NT2/D1 (cell line): ENCODE results near the gene IL24.

Experiments
- DNase-seq: peaks from one replicate; pipeline ENCODE4 v3.0.0-alpha.2; 2011; ENCODE audit warnings: low read depth, low spot score
- H3K27me3 ChIP-seq: 2 replicates; pipeline ENCODE4 v1.6.0; 2011; ENCODE audit warnings: mild to moderate bottlenecking; ENCODE audit not compliant: insufficient read length, insufficient read depth
- H3K36me3 ChIP-seq: 2 replicates; pipeline ENCODE4 v1.6.1; 2011; ENCODE audit warnings: mild to moderate bottlenecking, low read length, mixed read lengths; ENCODE audit not compliant: insufficient read depth, insufficient read length
- H3K4me1 ChIP-seq: 2 replicates; pipeline ENCODE4 v1.5.1; 2011; ENCODE audit not compliant: insufficient read depth, insufficient read length
- H3K4me3 ChIP-seq: 2 replicates; pipeline ENCODE4 v1.5.1; 2011; ENCODE audit warnings: low read depth; ENCODE audit not compliant: insufficient read length
- H3K9ac ChIP-seq: 2 replicates; pipeline ENCODE4 v1.6.0; 2011; ENCODE audit warnings: low read depth; ENCODE audit not compliant: insufficient read length
- H3K9me3 ChIP-seq: 2 replicates; pipeline ENCODE4 v1.5.1; 2011; ENCODE audit warnings: mild to moderate bottlenecking, low read length; ENCODE audit not compliant: insufficient read depth
- SUZ12 ChIP-seq: IDR thresholded peaks from 2 replicates; pipeline ENCODE4 v1.6.1; 2011; ENCODE audit not compliant: insufficient read length, insufficient read depth; ENCODE audit errors: extremely low read depth
- YY1 ChIP-seq: IDR thresholded peaks from 2 replicates; pipeline ENCODE4 v1.6.1; 2011; ENCODE audit not compliant: insufficient read length, insufficient read depth
- ZNF274 ChIP-seq: IDR thresholded peaks from 2 replicates; pipeline ENCODE4 v1.6.1; 2011; ENCODE audit warnings: mild to moderate bottlenecking, low read depth, low read length

IL24 gene

DNA sequence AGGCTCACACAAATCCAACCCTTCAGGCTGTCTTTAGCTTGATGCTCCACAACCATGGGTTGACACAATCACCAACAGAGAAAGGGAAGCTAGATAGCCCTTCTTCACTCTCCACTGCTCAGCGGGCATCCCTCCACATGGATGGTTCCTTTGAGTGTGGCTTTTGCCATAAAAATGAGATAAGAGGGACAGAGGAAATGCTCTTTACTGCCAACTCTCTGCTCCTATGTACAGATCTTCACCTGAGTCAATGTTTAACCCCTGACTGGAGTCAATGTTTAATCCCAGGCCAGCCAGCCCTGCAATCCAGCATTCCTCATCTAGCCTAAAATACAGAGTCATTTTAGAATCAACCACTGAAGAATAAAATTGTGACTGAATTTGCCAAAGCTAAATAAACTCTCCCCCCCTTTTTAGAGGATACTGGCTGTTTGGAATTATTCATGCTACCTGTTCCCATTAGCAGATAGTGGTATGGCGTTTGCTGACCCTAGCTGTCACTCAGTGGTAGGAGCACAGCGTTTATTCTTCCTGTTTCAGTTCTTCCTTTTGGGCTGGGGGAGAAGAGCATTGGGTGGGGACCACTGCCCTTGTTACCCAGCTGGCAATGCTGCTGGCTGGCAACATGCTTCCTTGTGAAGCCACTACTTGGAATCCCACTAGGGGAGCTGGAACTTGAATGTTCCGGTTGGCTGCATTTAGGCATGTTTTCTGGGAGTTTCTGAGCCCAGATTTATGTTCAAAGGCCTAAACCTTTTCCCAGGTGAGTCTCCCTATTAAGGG, 54.3 kb downstream of the IL24 start:
- TF ChIP-seq ZNF274, result no peak
- no peak for TF ChIP-seq YY1
- Histone ChIP-seq H3K4me1 (no peaks in the 10 kb centered on the region), H3K36me3 (no peaks in the 10 kb centered on the region), H3K4me3 (no peak overlapping the region), H3K9me3 (peaks cover 10% of the 10 kb centered on the region; the same call in 1 of the 2 replicates), H3K9ac (no peak overlapping the region), H3K27me3 (peaks cover 1% of the 10 kb centered on the region)
- DNase-seq, result no peak

DNA sequence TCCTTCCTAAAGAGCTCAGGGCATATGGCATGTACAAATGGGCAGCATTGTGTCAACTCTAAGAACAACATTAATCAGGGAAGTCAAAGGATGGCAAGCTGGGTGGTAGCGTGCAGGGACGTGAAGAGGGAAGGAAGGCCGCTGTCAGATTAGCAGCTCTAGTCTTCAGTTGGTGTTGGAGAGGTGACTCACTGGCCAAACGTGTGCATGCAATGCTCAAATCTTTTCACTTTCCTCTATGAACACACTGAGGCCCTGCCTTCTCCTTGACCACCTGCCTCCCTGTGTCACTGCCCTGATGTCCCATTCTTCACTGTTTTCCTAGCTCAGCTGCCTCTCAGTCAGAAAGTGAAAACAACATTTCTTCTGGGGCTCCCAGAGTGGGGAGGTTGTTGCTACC, 54.9 kb downstream of the IL24 start:
- Histone ChIP-seq H3K9ac (no peak overlapping the region), H3K27me3 (peaks cover 4% of the 10 kb centered on the region)

DNA sequence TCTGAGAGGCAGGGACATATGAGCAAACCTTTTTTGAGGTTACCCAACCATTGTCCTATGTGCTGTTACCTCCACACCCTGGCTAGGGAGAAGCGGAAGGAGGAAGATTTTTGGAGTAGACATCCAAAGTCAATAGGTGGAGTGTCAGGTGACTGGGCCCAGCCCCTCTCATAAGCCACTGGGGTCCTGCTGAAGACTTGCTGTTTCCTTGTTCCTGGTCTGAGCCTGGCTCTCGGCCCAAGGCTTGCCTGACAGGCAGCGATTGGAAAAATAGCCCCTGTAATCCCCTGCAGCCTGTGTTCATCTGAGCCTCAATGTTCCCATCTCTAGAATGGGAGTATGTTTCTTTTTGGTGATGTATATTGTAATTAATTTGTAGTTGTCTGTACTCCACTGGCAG, 55.9 kb downstream of the IL24 start:
- Histone ChIP-seq H3K4me1 (no peaks in the 10 kb centered on the region), H3K4me3 (no peak overlapping the region), H3K36me3 (no peaks in the 10 kb centered on the region), H3K9me3 (peaks cover 10% of the 10 kb centered on the region; the same call in 1 of the 2 replicates), H3K27me3 (peaks cover 4% of the 10 kb centered on the region), H3K9ac (no peak overlapping the region)
- TF ChIP-seq ZNF274 (no peak), SUZ12 (no peak), YY1 (no peak)
- DNase-seq, result no peak

More for the DNA sequence above, 54.9 kb downstream of the IL24 start:
- no peak for DNase-seq
- TF ChIP-seq SUZ12, result no peak
- TF ChIP-seq YY1, result no peak
- no peak for TF ChIP-seq ZNF274
- Histone ChIP-seq H3K9me3 (peaks cover 10% of the 10 kb centered on the region; the same call in 1 of the 2 replicates), H3K36me3 (no peaks in the 10 kb centered on the region), H3K4me3 (no peak overlapping the region), H3K4me1 (no peaks in the 10 kb centered on the region)

DNA sequence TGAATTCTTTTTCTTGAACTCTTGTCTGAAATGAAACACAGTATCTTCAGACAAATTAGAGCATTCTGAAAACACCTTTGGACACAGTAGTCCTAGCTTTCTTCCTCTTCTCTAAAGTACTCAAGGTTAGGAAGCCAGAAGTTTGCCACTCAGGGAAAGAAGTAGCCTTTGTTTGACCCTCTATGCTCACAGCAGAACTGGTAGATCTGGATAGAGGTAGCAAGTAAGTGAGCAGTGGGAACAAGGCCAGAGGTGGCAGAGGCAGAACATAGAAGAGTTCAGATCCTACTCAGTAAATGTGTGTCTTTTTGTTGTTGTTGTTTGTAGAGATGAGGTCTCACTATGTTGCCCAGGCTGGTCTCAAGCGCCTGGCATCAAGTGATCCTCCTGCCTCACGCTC, 56.4 kb downstream of the IL24 start:
- Histone ChIP-seq H3K4me3 (no peak overlapping the region), H3K36me3 (no peaks in the 10 kb centered on the region), H3K9me3 (peaks cover 10% of the 10 kb centered on the region; the same call in 1 of the 2 replicates), H3K4me1 (no peaks in the 10 kb centered on the region), H3K9ac (no peak overlapping the region), H3K27me3 (peaks cover 4% of the 10 kb centered on the region)
- TF ChIP-seq YY1, result no peak
- TF ChIP-seq ZNF274, result no peak
- TF ChIP-seq SUZ12, result no peak
- no peak for DNase-seq
